Osteoblast (primary cell): ENCODE data around the gene TRMT61A. TPM values are rescaled to one million over a fixed set of nuclear protein-coding genes. Genes with fewer than 3 reads are reported as not detected.
"Not testable (repeated sequence)": the region's sequence is repeated elsewhere in the genome, so short reads cannot be mapped to it uniquely, and the experiment has no call there.

ENCODE experiments used
- DNase-seq: peaks from one replicate; pipeline ENCODE4 v3.0.0; 2011; ENCODE audit warnings: low spot score, mixed read lengths; ENCODE audit not compliant: insufficient read length; ENCODE audit errors: missing footprints
- H2AFZ ChIP-seq: 2 replicates; pipeline ENCODE4 v1.6.0; 2011; ENCODE audit warnings: mild to moderate bottlenecking, low read length
- H3K27ac ChIP-seq: 2 replicates; pipeline ENCODE4 v1.5.1; 2011; ENCODE audit warnings: mild to moderate bottlenecking, low read depth, low read length, moderate library complexity
- H3K27me3 ChIP-seq: 2 replicates; pipeline ENCODE4 v1.6.0; 2012; ENCODE audit warnings: mild to moderate bottlenecking, control low read depth, inconsistent platforms, low read length, moderate library complexity; ENCODE audit not compliant: insufficient read depth
- H3K36me3 ChIP-seq: 2 replicates; pipeline ENCODE4 v1.5.1; 2011; ENCODE audit warnings: mild to moderate bottlenecking, low read length, control low read depth, moderate library complexity; ENCODE audit not compliant: insufficient read depth
- H3K4me1 ChIP-seq: 2 replicates; pipeline ENCODE4 v1.5.1; 2011; ENCODE audit warnings: mild to moderate bottlenecking, low read length, control low read depth, moderate library complexity; ENCODE audit not compliant: insufficient read depth
- H3K4me2 ChIP-seq: 2 replicates; pipeline ENCODE4 v1.6.0; 2011; ENCODE audit warnings: mild to moderate bottlenecking, low read length; ENCODE audit not compliant: insufficient read depth
- H3K4me3 ChIP-seq: fragments of 200-600 bp; sonication (generic); 3 replicates; pipeline ENCODE4 v1.5.1; 2012; ENCODE audit warnings: mild to moderate bottlenecking, low read length, inconsistent platforms; ENCODE audit not compliant: insufficient read depth
- H3K79me2 ChIP-seq: 2 replicates; pipeline ENCODE4 v1.6.0; 2012; ENCODE audit warnings: mild to moderate bottlenecking, low read length, control low read depth, inconsistent platforms; ENCODE audit not compliant: insufficient read depth
- H3K9me3 ChIP-seq: 2 replicates; pipeline ENCODE4 v1.5.1; 2011; ENCODE audit warnings: low read depth, low read length, control low read depth
- H4K20me1 ChIP-seq: 2 replicates; pipeline ENCODE4 v1.6.0; 2012; ENCODE audit warnings: mild to moderate bottlenecking, low read length, control low read depth; ENCODE audit not compliant: insufficient read depth
- CTCF ChIP-seq: IDR thresholded peaks from 2 replicates; pipeline ENCODE4 v1.5.1; 2011; ENCODE audit warnings: mild to moderate bottlenecking, low read depth, low read length, moderate library complexity; ENCODE audit errors: extremely low read depth
- total RNA-seq: library from RNA; depleted of rRNA; stranded (reverse); fragments of >200 nt; gene quantifications from 2 replicates; pipeline ENCODE4 v1.2.3, GENCODE V29; 2012

Gene TRMT61A
- total RNA-seq, 1 donor, result 9.0 TPM

DNA sequence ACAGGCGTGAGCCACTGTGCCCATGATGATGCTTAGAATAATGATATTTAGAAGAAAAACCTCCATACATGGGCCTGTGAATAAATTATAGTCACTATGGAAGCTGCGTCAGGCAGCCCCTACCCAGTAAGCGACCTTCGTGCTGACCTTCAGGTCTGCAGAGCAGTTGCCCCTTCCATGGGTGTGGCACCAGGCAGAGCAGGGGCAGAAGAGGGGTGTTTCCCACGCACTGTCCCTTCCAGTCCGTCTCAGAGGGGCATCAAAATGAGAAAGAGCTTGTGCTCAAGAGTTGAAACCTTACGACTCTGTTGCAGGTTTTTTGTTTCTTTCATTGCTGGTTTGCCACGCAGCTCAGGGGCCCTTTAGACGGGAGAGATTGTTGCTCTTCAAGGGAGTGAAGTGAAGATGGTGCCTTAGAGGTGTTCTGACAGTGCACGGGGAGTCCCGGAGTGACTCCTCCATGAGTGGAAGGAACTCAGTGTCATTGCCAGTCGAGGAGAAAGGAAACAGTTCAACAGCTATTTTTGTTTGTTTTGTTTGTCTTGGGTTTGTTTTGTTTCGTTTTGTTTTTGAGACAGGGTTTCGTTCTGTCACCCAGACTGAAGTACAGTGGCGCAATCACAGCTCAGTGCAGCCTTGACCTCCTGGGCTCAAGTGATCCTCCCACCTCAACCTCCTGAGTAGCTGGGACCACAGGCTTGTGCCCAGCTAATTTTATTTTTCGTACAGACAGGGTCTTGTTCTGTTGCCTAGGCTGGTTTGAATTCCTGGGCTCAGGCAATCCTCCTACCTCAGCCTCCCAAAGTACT lies 20.3 kb upstream of the TRMT61A start:
- Histone ChIP-seq H3K27ac (no peak overlapping the region), H3K36me3 (peaks cover 48% of the 10 kb centered on the region), H3K4me1 (peaks cover 14% of the 10 kb centered on the region), H3K4me2 (no peak overlapping the region), H3K27me3 (no peaks in the 10 kb centered on the region), H3K4me3 (no peak overlapping the region), H3K9me3 (no peaks in the 10 kb centered on the region), H3K79me2 (no peaks in the 10 kb centered on the region), H2AFZ (no peak overlapping the region), H4K20me1 (peaks cover 10% of the 10 kb centered on the region)
- peak; percentile 65 for DNase-seq
- no peak for TF ChIP-seq CTCF

DNA sequence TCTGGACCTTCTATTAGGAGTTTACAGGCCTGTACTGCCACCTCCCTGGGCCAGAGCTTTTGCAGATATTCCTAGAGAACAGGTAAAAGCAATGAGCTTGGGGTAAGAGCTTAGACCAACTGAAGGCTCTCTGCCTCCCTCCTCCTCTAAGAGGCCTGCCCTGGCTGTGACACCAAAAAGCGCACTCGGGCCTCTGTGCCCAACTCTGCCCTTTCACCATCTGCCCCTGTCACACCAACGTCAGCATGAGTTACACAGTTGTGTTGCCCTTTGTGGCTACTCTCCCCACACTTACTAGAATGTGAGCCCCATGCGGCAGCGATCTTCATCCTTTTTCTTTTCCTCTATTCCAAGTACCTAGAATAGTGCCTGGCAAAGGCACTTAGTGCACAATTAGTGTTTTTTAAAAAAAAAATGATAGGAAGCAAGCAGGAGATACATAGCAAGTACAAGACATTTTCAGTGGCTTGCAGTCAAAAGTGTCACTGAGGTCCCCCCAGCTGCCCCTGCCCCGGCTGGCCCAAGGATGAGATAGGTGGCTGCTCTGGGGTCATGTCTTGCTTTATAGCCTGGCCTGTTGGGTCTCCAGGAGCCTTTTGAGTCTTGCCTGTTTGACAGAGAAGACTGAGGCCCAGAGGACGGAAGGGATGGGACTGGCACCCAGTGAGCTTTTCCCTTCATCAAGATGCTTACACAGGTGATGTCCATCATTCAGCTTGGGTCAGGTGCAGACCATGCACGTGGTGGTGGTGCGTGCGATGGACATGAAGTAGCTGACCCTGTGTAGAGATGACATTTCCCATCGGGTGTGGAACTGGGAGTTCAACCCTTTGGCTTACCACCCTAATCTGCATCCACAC lies 18.9 kb upstream of the TRMT61A start:
- Histone ChIP-seq H3K27ac (no peak overlapping the region), H4K20me1 (peaks cover 9% of the 10 kb centered on the region), H3K9me3 (no peaks in the 10 kb centered on the region), H3K4me2 (no peak overlapping the region), H3K36me3 (peaks cover 36% of the 10 kb centered on the region), H3K4me1 (peaks cover 15% of the 10 kb centered on the region), H3K27me3 (no peaks in the 10 kb centered on the region), H2AFZ (no peak overlapping the region), H3K79me2 (no peaks in the 10 kb centered on the region), H3K4me3 (no peak overlapping the region)
- no peak for TF ChIP-seq CTCF
- peak; percentile 48 for DNase-seq

DNA sequence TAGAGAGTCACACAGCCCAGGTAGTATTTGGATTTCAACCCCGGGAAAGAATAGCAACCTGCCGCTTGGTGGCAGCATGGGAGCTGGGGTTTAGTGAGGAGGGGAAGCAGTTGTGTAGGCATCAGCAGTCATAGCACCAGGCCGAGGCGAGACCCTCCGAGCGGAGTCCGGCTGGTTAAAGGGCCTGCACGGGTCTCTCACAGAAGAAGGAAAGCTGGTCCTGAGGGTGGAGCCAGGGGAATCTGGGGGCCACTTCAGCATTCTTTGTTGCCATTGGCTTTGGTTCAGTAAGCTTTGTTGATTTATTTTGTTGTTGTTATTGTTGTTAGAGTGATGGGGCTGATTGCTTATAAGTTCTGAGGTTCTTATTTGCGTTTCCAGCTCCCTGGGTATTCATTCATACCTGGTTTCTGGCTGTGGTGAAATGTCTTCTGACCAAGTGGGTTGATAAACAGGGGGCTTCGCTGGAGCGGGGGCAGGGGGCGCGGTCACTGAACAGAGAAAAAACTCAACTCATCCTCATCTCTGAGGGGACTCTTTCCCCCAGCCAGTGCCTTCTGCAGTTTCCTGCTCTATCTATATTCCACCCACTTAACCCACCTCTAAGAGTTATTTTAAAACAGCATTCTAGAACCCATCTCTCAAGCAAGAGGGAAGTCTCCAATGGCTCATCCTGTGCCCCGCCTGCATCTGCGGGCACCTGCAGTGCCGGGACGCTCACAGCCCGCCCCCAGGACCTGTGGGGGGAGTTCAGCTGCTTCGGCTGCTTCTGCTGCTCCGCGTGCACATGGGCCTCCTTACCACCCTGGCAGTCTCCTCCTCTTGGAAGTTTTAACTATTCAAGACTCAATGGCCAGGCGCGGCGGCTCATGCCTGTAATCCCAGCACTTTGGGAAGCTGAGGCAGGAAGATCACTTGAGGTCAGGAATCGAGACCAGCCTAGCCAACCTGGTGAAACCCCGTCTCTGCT lies 18.0 kb upstream of the TRMT61A start:
- TF ChIP-seq CTCF, result no peak
- Histone ChIP-seq H3K4me1 (peaks cover 15% of the 10 kb centered on the region), H3K79me2 (no peaks in the 10 kb centered on the region), H2AFZ (no peak overlapping the region), H3K9me3 (no peaks in the 10 kb centered on the region), H4K20me1 (peaks cover 8% of the 10 kb centered on the region), H3K4me3 (no peak overlapping the region), H3K36me3 (peaks cover 31% of the 10 kb centered on the region), H3K27ac (no peak overlapping the region), H3K27me3 (no peaks in the 10 kb centered on the region), H3K4me2 (no peak overlapping the region)
- DNase-seq, result peak; percentile 44

DNA sequence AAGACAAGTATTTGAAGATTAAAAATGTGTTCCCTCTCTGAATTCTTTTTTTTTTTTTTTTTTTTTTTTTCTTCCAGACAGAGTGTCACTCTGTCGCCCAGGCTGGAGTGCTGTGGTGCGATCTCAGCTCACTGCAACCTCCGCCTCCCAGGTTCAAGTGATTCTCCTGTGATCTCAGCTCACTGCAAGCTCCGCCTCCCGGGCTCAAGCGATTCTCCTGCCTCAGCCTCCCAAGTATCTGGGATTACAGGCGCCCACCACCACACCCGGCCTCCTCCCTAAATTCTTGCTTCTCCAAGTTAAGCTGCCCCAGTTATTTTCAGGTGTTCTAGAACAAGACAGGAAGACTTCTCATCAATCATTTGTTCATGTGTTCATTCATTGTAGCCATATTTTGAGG lies 16.8 kb upstream of the TRMT61A start:
- peaks cover 31% of the 10 kb centered on the region for H3K36me3 ChIP-seq
- H3K27ac ChIP-seq, result peak overlapping the region; percentile 38
- not testable (repeated sequence) for H3K27me3 ChIP-seq, H3K79me2 ChIP-seq, DNase-seq, H3K4me2 ChIP-seq, H2AFZ ChIP-seq, H4K20me1 ChIP-seq, H3K9me3 ChIP-seq, H3K4me3 ChIP-seq
- H3K4me1 ChIP-seq, result peaks cover 15% of the 10 kb centered on the region
